Measurements from ENCODE around the gene KCNIP2.

GRCh38 chr10:101839002-101839401 lies 4.6 kb downstream of the KCNIP2 start:
- TF ChIP-seq MXI1 (IDR thresholded peaks at IDR 0.05; ENCODE audit: borderline replicate concordance, low read depth, low read length) (no peak), POLR2A (IDR thresholded peaks at IDR 0.05; ENCODE audit: low read depth, low read length) (no peak)

All from IMR-90 (cell line).